Fibroblast of lung (primary cell): ENCODE data around the gene CNNM2. TPM values are rescaled to one million over a fixed set of nuclear protein-coding genes. Genes with fewer than 3 reads are reported as not detected.

Source experiments
- DNase-seq, 2 donors: peaks; one replicate each; pipeline versions ENCODE4 v3.0.0 to v3.0.0-alpha.2; 2010; ENCODE audit warnings: low read depth in 2 of 2
- H2AFZ ChIP-seq: 2 replicates; pipeline ENCODE4 v1.5.1; 2012; ENCODE audit warnings: low read length, control low read depth, inconsistent platforms
- H3K27ac ChIP-seq: 2 replicates; pipeline ENCODE4 v1.5.1; 2011; ENCODE audit warnings: low read length, control low read depth; ENCODE audit not compliant: insufficient read depth
- H3K27me3 ChIP-seq: 2 replicates; pipeline ENCODE4 v1.5.1; 2011; ENCODE audit warnings: mild to moderate bottlenecking, low read length; ENCODE audit not compliant: control insufficient read depth, insufficient read depth
- H3K36me3 ChIP-seq: 2 replicates; pipeline ENCODE4 v1.5.1; 2011; ENCODE audit warnings: low read length; ENCODE audit not compliant: control insufficient read depth, insufficient read depth
- H3K4me1 ChIP-seq: 2 replicates; pipeline ENCODE4 v1.5.1; 2011; ENCODE audit warnings: low read length; ENCODE audit not compliant: control insufficient read depth, insufficient read depth; ENCODE audit errors: extremely low read depth
- H3K4me2 ChIP-seq: 2 replicates; pipeline ENCODE4 v1.5.1; 2011; ENCODE audit warnings: low read length, control low read depth; ENCODE audit not compliant: insufficient read depth; ENCODE audit errors: extremely low read depth
- H3K4me3 ChIP-seq, 4 experiments: fragments of 200-600 bp in 1 of 4; sonication (generic) in 1 of 4; replicated peaks in 1 of 4; 2 replicates each; pipeline ENCODE4 v1.5.1; 2011 to 2016; ENCODE audit warnings: low read length in 4 of 4, low read depth in 3 of 4, mild to moderate bottlenecking in 3 of 4, control low read depth in 2 of 4, inconsistent platforms in 1 of 4, mixed read lengths in 1 of 4; ENCODE audit not compliant: insufficient read depth in 1 of 4; ENCODE audit errors: control extremely low read depth in 1 of 4
- H3K79me2 ChIP-seq: 2 replicates; pipeline ENCODE4 v1.5.1; 2012; ENCODE audit warnings: mild to moderate bottlenecking, low read length, inconsistent platforms; ENCODE audit not compliant: control insufficient read depth, insufficient read depth
- H3K9ac ChIP-seq: 2 replicates; pipeline ENCODE4 v1.5.1; 2011; ENCODE audit warnings: mild to moderate bottlenecking, low read length, control low read depth; ENCODE audit not compliant: insufficient read depth
- H3K9me3 ChIP-seq: 2 replicates; pipeline ENCODE4 v1.5.1; 2012; ENCODE audit warnings: low read depth, low read length; ENCODE audit not compliant: control insufficient read depth, insufficient read depth
- H4K20me1 ChIP-seq: 2 replicates; pipeline ENCODE4 v1.5.1; 2011; ENCODE audit warnings: low read length; ENCODE audit not compliant: control insufficient read depth, insufficient read depth; ENCODE audit errors: extremely low read depth
- CTCF ChIP-seq, 2 donors: IDR thresholded peaks in 1 of 2; conservative IDR thresholded peaks in 1 of 2; 1 replicate in 1 of 2; 2 replicates in 1 of 2; pipeline ENCODE4 v1.5.1; 2011 to 2012; ENCODE audit warnings: low read length in 2 of 2, control low read depth in 1 of 2, inconsistent platforms in 1 of 2, low read depth in 1 of 2, mild to moderate bottlenecking in 1 of 2
- EZH2 ChIP-seq: IDR thresholded peaks from 2 replicates; pipeline ENCODE4 v1.5.1; 2012; ENCODE audit warnings: low read length, control low read depth, mild to moderate bottlenecking; ENCODE audit errors: missing control alignments
- polyA plus RNA-seq, 2 donors: library from polyadenylated mRNA; depleted of rRNA in 1 of 2; stranded (reverse) in 1 of 2; unstranded in 1 of 2; fragments of >200 nt; gene quantifications; 2 replicates each; pipeline ENCODE4 v1.2.1, GENCODE V29; 2011 to 2012; ENCODE audit warnings: missing spikeins in 1 of 2
- total RNA-seq: library from RNA; depleted of rRNA; stranded (reverse); fragments of >200 nt; gene quantifications from 2 replicates; pipeline ENCODE4 v1.2.1, GENCODE V29; 2014

Gene CNNM2
- total and polyA plus RNA-seq, 2 donors (not counting 1 experiment from before 2014, with no cell fraction given): 3.4 to 6.1 TPM

- Histone ChIP-seq H3K27ac (no peak overlapping the region), H3K9ac (no peak overlapping the region), H3K79me2 (no peaks in the 10 kb centered on the region), H3K9me3 (no peaks in the 10 kb centered on the region), H2AFZ (no peak overlapping the region), H3K4me2 (no peak overlapping the region), H3K27me3 (no peaks in the 10 kb centered on the region), H3K4me1 (no peaks in the 10 kb centered on the region), H4K20me1 (no peaks in the 10 kb centered on the region), H3K36me3 (no peaks in the 10 kb centered on the region), H3K4me3 (no peak overlapping the region)
- TF ChIP-seq CTCF (conservative IDR thresholded peaks at IDR 0.05 in 1 of 2, IDR thresholded peaks at IDR 0.05 in 1 of 2; ENCODE audit: low read depth in 1 of 2, low read length in 2 of 2) (no peak), EZH2 (no peak)
- DNase-seq: no peak
Observed at GRCh38 chr10:103079100-103079499, 161.0 kb downstream of the CNNM2 start.

- TF ChIP-seq EZH2: no peak
- no peak for TF ChIP-seq CTCF (conservative IDR thresholded peaks at IDR 0.05 in 1 of 2, IDR thresholded peaks at IDR 0.05 in 1 of 2; ENCODE audit: low read depth in 1 of 2, low read length in 2 of 2)
- Histone ChIP-seq H3K79me2 (no peaks in the 10 kb centered on the region), H3K4me2 (no peak overlapping the region), H3K27me3 (no peaks in the 10 kb centered on the region), H3K4me3 (no peak overlapping the region), H3K27ac (no peak overlapping the region), H4K20me1 (no peaks in the 10 kb centered on the region), H3K36me3 (no peaks in the 10 kb centered on the region), H3K9me3 (no peaks in the 10 kb centered on the region), H2AFZ (no peak overlapping the region), H3K4me1 (no peaks in the 10 kb centered on the region), H3K9ac (no peak overlapping the region)
- no peak for DNase-seq
Observed at GRCh38 chr10:103079946-103080345, 161.9 kb downstream of the CNNM2 start.

GRCh38 chr10:103080891-103081581, 162.9 kb downstream of the CNNM2 start:
- H3K4me2 ChIP-seq: no peak overlapping the region
- H3K27me3 ChIP-seq: no peaks in the 10 kb centered on the region
- H3K36me3 ChIP-seq: no peaks in the 10 kb centered on the region
- H3K4me3 ChIP-seq: no peak overlapping the region
- H3K27ac ChIP-seq: no peak overlapping the region
- no peak overlapping the region for H2AFZ ChIP-seq
- H3K4me1 ChIP-seq: no peaks in the 10 kb centered on the region
- H4K20me1 ChIP-seq: no peaks in the 10 kb centered on the region
- H3K79me2 ChIP-seq: no peaks in the 10 kb centered on the region
- TF ChIP-seq CTCF (conservative IDR thresholded peaks at IDR 0.05 in 1 of 2, IDR thresholded peaks at IDR 0.05 in 1 of 2; ENCODE audit: low read depth in 1 of 2, low read length in 2 of 2): no peak
- no peak for TF ChIP-seq EZH2
- H3K9ac ChIP-seq: no peak overlapping the region
- H3K9me3 ChIP-seq: no peaks in the 10 kb centered on the region
- DNase-seq: no peak
